Measurements from ENCODE around the gene C1QTNF1. TPM values are rescaled to one million over a fixed set of nuclear protein-coding genes. Genes with fewer than 3 reads are reported as not detected.

C1QTNF1 gene
- total RNA-seq, 4 donors from 2014 or later: 110 to 438 (median 388) TPM

DNA sequence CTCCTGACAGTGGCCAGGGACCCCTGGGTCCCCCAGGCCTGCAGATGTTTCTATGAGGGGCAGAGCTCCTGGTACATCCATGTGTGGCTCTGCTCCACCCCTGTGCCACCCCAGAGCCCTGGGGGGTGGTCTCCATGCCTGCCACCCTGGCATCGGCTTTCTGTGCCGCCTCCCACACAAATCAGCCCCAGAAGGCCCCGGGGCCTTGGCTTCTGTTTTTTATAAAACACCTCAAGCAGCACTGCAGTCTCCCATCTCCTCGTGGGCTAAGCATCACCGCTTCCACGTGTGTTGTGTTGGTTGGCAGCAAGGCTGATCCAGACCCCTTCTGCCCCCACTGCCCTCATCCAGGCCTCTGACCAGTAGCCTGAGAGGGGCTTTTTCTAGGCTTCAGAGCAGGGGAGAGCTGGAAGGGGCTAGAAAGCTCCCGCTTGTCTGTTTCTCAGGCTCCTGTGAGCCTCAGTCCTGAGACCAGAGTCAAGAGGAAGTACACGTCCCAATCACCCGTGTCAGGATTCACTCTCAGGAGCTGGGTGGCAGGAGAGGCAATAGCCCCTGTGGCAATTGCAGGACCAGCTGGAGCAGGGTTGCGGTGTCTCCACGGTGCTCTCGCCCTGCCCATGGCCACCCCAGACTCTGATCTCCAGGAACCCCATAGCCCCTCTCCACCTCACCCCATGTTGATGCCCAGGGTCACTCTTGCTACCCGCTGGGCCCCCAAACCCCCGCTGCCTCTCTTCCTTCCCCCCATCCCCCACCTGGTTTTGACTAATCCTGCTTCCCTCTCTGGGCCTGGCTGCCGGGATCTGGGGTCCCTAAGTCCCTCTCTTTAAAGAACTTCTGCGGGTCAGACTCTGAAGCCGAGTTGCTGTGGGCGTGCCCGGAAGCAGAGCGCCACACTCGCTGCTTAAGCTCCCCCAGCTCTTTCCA is 25.1 kb downstream of the C1QTNF1 start:
- TF ChIP-seq, protein P1, sequence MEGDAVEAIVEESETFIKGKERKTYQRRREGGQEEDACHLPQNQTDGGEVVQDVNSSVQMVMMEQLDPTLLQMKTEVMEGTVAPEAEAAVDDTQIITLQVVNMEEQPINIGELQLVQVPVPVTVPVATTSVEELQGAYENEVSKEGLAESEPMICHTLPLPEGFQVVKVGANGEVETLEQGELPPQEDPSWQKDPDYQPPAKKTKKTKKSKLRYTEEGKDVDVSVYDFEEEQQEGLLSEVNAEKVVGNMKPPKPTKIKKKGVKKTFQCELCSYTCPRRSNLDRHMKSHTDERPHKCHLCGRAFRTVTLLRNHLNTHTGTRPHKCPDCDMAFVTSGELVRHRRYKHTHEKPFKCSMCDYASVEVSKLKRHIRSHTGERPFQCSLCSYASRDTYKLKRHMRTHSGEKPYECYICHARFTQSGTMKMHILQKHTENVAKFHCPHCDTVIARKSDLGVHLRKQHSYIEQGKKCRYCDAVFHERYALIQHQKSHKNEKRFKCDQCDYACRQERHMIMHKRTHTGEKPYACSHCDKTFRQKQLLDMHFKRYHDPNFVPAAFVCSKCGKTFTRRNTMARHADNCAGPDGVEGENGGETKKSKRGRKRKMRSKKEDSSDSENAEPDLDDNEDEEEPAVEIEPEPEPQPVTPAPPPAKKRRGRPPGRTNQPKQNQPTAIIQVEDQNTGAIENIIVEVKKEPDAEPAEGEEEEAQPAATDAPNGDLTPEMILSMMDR (IDR thresholded peaks at IDR 0.05): no peak
- ATAC-seq (ENCODE audit: low FRiP score): no peak
- peak; percentile 21 for DNase-seq (ENCODE audit: low spot score)

DNA sequence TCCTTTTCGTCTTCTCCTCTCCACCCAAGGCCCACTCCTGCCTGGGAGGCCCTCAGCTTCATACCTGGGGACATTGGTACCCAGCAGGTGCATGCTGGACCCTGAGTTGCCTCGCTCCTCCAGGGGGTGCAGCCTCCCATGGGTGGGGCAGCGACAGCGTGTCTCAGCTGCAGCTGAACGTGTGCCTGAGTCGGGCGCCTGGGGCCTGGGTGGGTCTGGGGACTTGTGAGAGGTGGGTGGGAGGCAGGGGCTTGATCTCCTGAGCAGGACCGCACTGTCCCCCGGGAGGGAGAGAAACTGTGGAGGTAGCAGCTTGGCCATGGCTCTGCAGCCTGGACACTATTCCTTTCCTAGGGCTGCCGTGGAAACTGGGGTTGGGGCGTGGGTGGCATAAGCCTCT is 25.9 kb downstream of the C1QTNF1 start:
- no peak for ATAC-seq (ENCODE audit: low FRiP score)
- TF ChIP-seq, protein P1 (IDR thresholded peaks at IDR 0.05): no peak
- DNase-seq (ENCODE audit: low spot score): peak; percentile 20

DNA sequence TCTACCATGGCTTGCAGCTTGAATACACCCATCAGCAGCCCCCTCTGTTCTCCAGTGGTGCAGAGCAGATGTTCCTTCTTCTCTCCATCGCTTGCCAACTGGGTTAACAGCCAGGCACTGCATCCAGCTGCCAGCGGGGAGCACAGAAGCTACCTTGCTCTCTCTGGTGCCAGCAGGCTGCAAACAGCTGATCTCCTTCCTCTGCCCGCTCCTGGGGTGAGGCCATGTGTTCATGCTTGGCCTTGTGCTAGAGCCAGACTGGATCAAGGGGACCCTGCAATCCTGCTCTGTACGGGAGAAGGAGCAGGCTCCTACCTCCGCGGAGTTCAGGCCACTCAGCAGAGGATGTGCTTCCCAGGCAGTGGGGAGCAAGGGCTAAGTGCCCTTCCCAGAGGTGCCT is 26.6 kb downstream of the C1QTNF1 start:
- TF ChIP-seq, protein P1 (IDR thresholded peaks at IDR 0.05): no peak
- ATAC-seq (ENCODE audit: low FRiP score): no peak
- no peak for DNase-seq (ENCODE audit: low spot score)

DNA sequence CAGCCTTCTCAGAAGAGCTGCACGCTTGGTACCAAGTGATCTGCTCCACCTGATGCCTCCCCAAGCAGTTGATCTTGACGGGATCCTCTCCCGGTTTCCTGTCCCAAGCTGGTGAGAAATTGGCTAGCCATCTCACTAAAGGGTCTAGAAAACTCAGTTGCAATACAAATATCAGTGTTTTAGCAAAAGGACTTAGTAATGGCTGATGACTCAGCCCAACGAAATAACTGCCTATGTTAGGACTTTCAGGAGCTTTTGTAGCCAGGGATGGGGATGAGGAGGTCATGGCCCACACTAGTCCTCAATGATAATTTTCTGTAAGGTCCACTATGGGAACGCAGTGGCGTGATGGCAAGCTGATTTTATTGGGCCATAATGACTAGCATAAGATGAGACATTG is 27.3 kb downstream of the C1QTNF1 start:
- ATAC-seq (ENCODE audit: low FRiP score) (no peak), DNase-seq (ENCODE audit: low spot score) (no peak)
- TF ChIP-seq, protein P1 (IDR thresholded peaks at IDR 0.05): no peak

DNA sequence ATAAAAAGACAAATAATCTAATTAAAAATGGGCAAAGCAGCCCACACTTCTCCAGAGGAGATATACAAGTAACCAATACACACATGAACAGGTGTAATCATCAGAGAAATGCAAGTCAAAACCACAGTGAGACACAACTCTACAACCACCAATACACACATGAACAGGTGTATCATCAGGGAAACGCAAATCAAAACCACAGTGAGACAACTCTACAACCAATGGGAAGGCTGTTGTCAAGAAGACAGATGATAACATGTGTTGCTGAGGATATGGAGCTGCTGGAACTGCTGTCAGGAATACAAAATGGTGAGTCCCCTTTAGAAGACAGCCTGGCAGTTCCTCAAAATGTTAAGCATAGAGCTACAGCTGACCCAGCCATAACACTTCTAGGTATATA is 28.2 kb downstream of the C1QTNF1 start:
- DNase-seq (ENCODE audit: low spot score) (no peak), ATAC-seq (ENCODE audit: low FRiP score) (no peak)
- TF ChIP-seq, protein P1 (IDR thresholded peaks at IDR 0.05): no peak

DNA sequence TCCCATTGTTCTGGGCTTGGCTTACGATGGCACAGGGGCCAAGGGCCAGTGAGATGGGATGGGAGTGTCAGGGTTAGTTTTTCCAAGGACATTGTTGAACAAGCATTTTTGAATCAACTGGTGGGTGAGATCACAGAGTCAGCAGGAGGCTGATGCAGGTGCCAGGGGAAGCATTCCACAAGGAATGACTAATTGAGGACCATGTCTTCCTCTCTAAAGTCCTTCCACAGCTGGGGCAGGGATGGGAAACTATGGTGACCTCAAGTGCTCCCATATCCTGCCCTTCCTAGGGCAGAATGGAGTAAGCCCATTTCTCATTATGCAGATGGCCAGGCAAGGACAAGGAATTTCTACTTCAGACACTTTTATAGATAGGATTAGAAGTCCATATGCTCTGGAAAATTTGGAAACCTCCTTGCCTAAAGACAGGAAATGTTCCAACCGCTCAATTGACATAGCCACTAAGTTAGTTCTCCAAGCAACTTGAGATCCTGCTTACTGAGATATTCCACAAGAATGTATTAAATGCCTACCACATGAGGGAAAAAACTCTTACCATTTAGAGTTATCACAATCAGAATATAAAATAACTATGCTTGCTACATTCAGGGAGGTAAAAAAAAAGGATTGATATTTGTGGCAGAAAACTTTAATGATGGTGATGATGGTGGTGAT is 29.4 kb downstream of the C1QTNF1 start:
- DNase-seq (ENCODE audit: low spot score) (no peak), ATAC-seq (ENCODE audit: low FRiP score) (no peak)
- TF ChIP-seq, protein P1 (IDR thresholded peaks at IDR 0.05): no peak

Data from omental fat pad (tissue), 4 donors.